ENCODE measurements around the gene SMIM44. TPM values are rescaled to one million over a fixed set of nuclear protein-coding genes. Genes with fewer than 3 reads are reported as not detected.
"Not testable (repeated sequence)": the region's sequence is repeated elsewhere in the genome, so short reads cannot be mapped to it uniquely, and the experiment has no call there.

Gene SMIM44
- total RNA-seq: not detected

DNA sequence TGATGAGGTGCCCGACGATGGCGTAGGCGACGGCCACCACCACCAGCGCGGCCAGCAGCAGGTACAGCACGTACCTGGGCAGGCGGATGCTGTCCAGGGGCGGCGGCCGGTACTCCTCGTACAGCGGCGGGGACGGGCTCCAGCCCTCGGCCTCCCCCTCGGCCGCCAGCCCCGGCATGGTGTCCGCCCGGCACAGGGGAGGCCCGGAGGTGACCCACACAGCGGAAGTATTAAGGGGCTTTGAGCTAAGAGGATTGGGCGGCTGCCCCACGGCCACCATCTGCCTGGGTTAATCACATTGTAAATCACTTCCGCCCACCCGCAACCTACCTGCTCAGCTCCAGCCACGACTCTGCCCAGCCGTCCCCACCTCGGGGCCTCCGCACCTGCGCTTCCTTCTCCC lies at the start of gene SMIM44:
Gene SMIM44 (minus strand): TSS at position 216 of the 403 bp plus-strand sequence. CDS start 38 bp downstream, at position 178.
- no peak for DNase-seq
- Mint-ChIP-seq H3K36me3 (no peaks in the 10 kb centered on the region), H3K4me1 (peaks cover 5% of the 10 kb centered on the region), H3K9me3 (no peaks in the 10 kb centered on the region), H3K27ac (no peak within 1 kb of the TSS), H3K4me3 (no peak within 1 kb of the TSS), H3K27me3 (no peaks in the 10 kb centered on the region)

DNA sequence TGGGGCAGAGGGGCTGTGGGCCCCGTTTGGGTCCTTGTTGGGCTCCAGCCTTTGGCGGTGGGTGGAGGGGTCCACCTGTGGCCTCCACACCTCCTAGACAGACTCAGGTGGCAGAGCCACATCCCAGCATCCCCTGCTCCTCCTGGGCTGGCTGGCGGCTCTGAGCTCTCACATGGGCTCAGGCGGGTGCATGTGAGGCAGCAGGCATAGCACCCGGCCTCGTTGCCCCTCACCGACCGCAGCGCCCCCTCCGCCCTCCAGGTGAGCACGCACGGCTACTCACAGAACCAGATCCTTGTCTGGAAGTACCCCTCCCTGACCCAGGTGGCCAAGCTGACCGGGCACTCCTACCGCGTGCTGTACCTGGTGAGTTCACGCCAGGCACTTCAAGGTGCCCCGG lies 49.8 kb upstream of the SMIM44 start:
- Mint-ChIP-seq H3K27me3 (no peaks in the 10 kb centered on the region), H3K4me3 (no peak overlapping the region), H3K27ac (no peak overlapping the region), H3K36me3 (peaks cover 8% of the 10 kb centered on the region), H3K4me1 (no peaks in the 10 kb centered on the region), H3K9me3 (no peaks in the 10 kb centered on the region)
- no peak for DNase-seq

DNA sequence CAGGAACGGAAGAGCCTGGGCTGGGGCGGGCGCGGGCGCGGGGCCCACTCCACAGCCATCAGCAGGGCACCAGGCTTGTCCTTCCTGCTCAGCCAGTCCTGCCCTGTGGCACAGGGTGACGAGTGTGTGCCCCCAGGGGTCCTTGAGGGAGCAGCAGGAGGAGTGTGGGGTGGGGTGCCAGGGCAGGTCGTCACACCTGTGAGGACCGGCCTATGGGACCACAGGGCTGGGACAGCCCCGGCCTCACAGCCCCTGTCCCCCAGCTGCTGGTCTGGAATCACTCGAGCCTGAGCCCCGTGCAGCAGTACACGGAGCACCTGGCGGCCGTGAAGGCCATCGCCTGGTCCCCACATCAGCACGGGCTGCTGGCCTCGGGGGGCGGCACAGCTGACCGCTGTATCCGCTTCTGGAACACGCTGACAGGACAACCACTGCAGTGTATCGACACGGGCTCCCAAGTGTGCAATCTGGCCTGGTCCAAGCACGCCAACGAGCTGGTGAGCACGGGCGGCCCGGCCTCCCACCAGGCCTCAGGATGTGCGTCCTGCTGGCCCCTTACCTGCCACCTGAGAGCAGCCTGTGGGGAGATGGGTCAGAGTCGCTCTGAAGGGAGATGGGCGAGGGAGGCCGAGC lies 49.0 kb upstream of the SMIM44 start:
- no peak for DNase-seq
- no peaks in the 10 kb centered on the region for H3K4me1 Mint-ChIP-seq
- peaks cover 6% of the 10 kb centered on the region for H3K36me3 Mint-ChIP-seq
- no peak overlapping the region for H3K27ac Mint-ChIP-seq
- no peaks in the 10 kb centered on the region for H3K27me3 Mint-ChIP-seq
- H3K9me3 Mint-ChIP-seq: no peaks in the 10 kb centered on the region
- H3K4me3 Mint-ChIP-seq: no peak overlapping the region

DNA sequence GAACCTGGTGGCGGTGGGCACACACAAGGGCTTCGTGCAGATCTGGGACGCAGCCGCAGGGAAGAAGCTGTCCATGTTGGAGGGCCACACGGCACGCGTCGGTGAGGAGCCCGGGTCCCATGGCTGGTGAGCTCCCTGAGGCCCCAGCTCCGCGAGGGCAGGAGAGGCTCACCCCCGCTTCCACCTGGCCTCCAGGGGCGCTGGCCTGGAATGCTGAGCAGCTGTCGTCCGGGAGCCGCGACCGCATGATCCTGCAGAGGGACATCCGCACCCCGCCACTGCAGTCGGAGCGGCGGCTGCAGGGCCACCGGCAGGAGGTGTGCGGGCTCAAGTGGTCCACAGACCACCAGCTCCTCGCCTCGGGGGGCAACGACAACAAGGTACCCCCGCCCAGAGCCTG lies 48.5 kb upstream of the SMIM44 start:
- no peaks in the 10 kb centered on the region for H3K27me3 Mint-ChIP-seq
- no peak overlapping the region for H3K27ac Mint-ChIP-seq
- H3K4me3 Mint-ChIP-seq: no peak overlapping the region
- DNase-seq: no peak
- H3K36me3 Mint-ChIP-seq: peaks cover 8% of the 10 kb centered on the region
- H3K4me1 Mint-ChIP-seq: no peaks in the 10 kb centered on the region
- no peaks in the 10 kb centered on the region for H3K9me3 Mint-ChIP-seq

- H3K36me3 Mint-ChIP-seq: peaks cover 8% of the 10 kb centered on the region
- H3K9me3 Mint-ChIP-seq: no peaks in the 10 kb centered on the region
- no peaks in the 10 kb centered on the region for H3K4me1 Mint-ChIP-seq
- H3K27me3 Mint-ChIP-seq: no peaks in the 10 kb centered on the region
- DNase-seq: no peak
- no peak overlapping the region for H3K4me3 Mint-ChIP-seq
- H3K27ac Mint-ChIP-seq: no peak overlapping the region
Observed at GRCh38 chr19:3530389-3530788, 47.1 kb upstream of the SMIM44 start.

DNA sequence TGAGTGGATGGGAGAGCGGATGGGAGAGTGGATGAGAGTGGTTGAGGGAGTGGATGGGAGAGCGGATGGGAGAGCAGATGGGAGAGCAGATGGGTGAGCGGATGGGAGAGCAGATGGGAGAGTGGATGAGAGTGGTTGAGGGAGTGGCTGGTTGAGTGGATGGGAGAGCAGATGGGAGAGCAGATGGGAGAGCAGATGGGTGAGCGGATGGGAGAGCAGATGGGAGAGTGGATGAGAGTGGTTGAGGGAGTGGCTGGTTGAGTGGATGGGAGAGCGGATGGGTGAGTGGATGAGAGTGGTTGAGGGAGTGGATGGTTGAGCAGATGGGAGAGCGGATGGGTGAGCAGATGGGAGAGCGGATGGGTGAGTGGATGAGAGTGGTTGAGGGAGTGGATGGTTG lies 46.1 kb upstream of the SMIM44 start:
- DNase-seq, H3K27ac Mint-ChIP-seq, H3K4me3 Mint-ChIP-seq, H3K27me3 Mint-ChIP-seq, H3K4me1 Mint-ChIP-seq, H3K9me3 Mint-ChIP-seq, H3K36me3 Mint-ChIP-seq: not testable (repeated sequence)

GRCh38 chr19:3528539-3529211 lies 45.4 kb upstream of the SMIM44 start:
- no peaks in the 10 kb centered on the region for H3K27me3 Mint-ChIP-seq
- no peaks in the 10 kb centered on the region for H3K4me1 Mint-ChIP-seq
- no peak overlapping the region for H3K27ac Mint-ChIP-seq
- no peak for DNase-seq
- no peak overlapping the region for H3K4me3 Mint-ChIP-seq
- H3K36me3 Mint-ChIP-seq: peaks cover 8% of the 10 kb centered on the region
- H3K9me3 Mint-ChIP-seq: no peaks in the 10 kb centered on the region

- Mint-ChIP-seq H3K4me3 (no peak overlapping the region), H3K9me3 (no peaks in the 10 kb centered on the region), H3K27ac (no peak overlapping the region), H3K4me1 (no peaks in the 10 kb centered on the region), H3K27me3 (no peaks in the 10 kb centered on the region), H3K36me3 (peaks cover 8% of the 10 kb centered on the region)
- DNase-seq: no peak
Observed at GRCh38 chr19:3528080-3528479, 44.8 kb upstream of the SMIM44 start.

DNA sequence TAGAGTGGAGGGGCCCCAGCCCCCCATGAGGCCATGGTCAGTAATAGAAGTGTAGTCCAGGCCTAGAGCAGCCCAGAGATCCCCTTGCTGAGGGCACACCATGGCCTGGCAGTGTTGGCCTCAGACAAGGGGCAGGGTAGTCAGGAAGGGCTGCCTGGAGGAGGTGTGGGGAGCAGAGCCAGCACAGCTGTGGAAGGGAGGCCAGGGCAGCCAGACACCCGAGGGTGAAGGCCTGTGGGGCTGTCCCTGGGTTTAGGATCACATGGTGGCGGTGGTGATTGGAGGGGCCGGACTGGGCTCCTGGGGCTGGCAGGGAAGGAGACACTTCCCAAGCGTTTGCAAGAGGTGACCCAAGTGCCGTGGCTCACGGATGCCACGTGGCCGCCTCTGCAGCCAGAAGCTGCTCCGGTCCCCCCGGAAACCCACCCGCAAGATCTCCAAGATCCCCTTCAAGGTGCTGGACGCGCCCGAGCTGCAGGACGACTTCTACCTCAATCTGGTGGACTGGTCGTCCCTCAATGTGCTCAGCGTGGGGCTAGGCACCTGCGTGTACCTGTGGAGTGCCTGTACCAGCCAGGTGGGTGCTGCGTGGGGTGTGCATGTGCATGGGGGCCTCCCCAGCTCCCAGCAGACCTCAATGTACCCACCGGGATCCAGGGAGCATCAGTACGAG lies 44.1 kb upstream of the SMIM44 start:
- no peak for DNase-seq
- Mint-ChIP-seq H3K27ac (no peak overlapping the region), H3K36me3 (peaks cover 6% of the 10 kb centered on the region), H3K27me3 (no peaks in the 10 kb centered on the region), H3K4me3 (no peak overlapping the region), H3K4me1 (no peaks in the 10 kb centered on the region), H3K9me3 (no peaks in the 10 kb centered on the region)

DNA sequence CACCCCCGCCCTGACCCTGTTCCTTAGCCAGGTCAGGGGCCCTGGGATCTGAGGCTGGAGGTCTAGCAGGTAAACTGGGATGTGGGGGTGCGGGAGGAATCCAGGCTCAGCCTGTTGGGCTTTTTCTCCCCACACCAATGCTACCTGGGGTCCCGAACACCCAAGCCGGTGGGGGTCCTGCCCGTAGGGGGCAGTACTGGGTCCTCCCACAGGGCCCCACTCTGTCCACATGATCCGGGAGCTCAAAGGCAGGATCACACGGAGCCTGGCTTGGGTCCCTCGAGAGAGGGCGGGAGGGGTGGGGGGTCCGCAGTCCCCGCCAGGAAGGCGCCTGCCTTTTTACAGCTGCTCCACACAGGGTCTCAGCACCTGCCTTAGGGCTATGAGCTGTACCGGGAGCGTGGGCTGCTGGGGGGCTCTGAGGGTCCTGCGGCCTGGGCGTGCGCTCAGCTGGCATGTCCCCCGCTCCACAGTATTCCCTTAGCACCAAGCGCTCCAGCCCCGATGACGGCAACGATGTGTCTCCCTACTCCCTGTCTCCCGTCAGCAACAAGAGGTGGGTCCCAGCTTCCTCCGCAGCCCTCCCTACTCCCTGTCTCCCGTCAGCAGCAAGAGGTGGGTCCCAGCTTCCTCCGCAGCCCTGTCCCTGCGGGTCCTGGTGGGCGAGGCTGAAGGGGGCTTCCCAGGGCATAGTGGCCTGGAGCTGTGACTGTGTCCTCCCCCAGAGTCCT lies 43.4 kb upstream of the SMIM44 start:
- Mint-ChIP-seq H3K4me1 (no peaks in the 10 kb centered on the region), H3K4me3 (no peak overlapping the region), H3K36me3 (peaks cover 9% of the 10 kb centered on the region), H3K27ac (no peak overlapping the region), H3K27me3 (no peaks in the 10 kb centered on the region), H3K9me3 (no peaks in the 10 kb centered on the region)
- no peak for DNase-seq

- H3K4me3 Mint-ChIP-seq: no peak overlapping the region
- H3K27ac Mint-ChIP-seq: no peak overlapping the region
- peaks cover 9% of the 10 kb centered on the region for H3K36me3 Mint-ChIP-seq
- H3K27me3 Mint-ChIP-seq: no peaks in the 10 kb centered on the region
- H3K4me1 Mint-ChIP-seq: peaks cover 3% of the 10 kb centered on the region
- H3K9me3 Mint-ChIP-seq: no peaks in the 10 kb centered on the region
- no peak for DNase-seq
Observed at GRCh38 chr19:3524904-3525451, 41.7 kb upstream of the SMIM44 start.

DNA sequence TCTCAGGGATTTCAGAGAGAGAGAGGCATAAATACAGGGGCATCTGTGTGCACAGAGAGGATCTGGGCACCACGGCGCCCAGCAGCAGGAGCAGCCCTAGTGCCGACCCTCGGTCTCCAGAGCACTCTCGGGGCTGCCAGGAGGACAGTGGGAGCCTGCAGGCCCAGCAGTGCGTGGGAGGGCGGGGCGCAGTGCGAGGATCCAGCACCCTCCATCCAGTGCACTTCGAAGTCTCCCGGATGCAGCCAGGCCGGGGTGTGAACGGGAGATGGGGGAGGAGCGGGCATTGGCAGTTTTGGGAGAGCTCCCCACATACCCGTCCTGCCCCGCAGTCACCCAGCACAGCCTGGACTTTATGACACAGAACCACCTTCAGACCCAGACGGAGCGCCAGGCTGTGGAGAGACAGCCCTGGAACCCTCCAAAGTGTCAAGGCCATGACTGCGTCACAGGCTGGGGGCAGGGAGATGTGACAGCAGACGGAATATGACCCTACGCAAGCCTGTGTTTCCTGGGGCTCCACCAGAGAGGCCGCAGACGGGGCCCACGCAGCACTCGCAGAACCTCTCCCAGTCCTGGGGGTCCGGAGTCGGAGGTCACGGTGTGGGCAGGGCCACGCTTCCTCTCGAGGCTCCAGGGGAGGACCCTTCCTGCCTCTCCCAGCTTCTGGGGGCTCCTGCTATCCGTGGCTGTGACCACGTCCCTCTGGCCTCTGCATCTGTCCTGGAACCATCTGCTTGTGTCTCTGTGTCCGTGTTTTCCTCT lies 41.0 kb upstream of the SMIM44 start:
- peaks cover 3% of the 10 kb centered on the region for H3K4me1 Mint-ChIP-seq
- no peak for DNase-seq
- no peak overlapping the region for H3K4me3 Mint-ChIP-seq
- no peaks in the 10 kb centered on the region for H3K27me3 Mint-ChIP-seq
- no peaks in the 10 kb centered on the region for H3K9me3 Mint-ChIP-seq
- H3K27ac Mint-ChIP-seq: no peak overlapping the region
- peaks cover 9% of the 10 kb centered on the region for H3K36me3 Mint-ChIP-seq

- Mint-ChIP-seq H3K9me3 (no peaks in the 10 kb centered on the region), H3K36me3 (peaks cover 9% of the 10 kb centered on the region), H3K4me3 (no peak overlapping the region), H3K4me1 (peaks cover 5% of the 10 kb centered on the region), H3K27me3 (no peaks in the 10 kb centered on the region), H3K27ac (no peak overlapping the region)
- DNase-seq: no peak
Observed at GRCh38 chr19:3523361-3524077, 40.3 kb upstream of the SMIM44 start.

Measured in activated naive CD8-positive, alpha-beta T cell treated with anti-CD3 and anti-CD28 coated beads for 36 hours (primary cell).